CD4-positive, alpha-beta T cell treated with Interleukin-17A for 4 hours (primary cell): ENCODE measurements around the gene PIGR.

Experiments
- DNase-seq: peaks from one replicate; pipeline ENCODE4 v3.0.0-alpha.2; 2020; ENCODE audit warnings: mixed read lengths

The PIGR gene

DNA sequence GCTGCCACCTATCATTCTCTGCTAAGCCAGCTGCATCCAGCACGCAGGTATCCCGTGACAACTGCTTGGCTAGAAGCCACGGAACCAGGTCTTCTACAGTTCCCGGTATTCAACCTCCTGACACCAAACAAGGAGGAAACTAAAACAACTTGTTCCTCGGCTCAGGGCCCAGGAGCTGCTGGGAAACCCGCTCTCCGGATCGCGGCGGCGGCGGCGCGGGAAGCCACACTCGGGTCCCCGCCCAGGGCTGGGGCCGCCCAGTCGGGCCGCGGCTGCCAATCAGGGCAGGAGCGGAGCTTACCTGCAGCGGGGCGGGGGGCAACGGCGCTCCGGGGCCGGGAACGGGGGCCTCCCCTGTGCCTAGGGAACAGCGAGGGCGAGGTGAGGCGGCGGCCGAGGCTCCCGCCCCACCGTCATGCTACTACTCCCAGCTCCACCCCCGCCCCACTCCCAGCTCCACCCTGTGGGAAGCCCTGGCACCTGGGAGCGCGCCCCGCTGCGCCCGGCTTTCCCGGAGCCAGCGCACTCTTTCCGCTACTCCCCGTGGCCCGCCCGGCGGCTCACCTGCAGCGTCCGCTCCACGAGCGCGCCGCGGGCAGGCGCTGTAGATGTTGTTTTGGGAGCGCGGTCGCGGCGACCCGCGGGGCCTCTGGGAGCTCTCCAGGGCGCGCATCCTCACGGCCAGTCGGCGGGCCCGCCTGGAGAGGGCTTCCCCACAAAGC is 36.9 kb downstream of the PIGR start:
- DNase-seq, result peak; percentile 77

DNA sequence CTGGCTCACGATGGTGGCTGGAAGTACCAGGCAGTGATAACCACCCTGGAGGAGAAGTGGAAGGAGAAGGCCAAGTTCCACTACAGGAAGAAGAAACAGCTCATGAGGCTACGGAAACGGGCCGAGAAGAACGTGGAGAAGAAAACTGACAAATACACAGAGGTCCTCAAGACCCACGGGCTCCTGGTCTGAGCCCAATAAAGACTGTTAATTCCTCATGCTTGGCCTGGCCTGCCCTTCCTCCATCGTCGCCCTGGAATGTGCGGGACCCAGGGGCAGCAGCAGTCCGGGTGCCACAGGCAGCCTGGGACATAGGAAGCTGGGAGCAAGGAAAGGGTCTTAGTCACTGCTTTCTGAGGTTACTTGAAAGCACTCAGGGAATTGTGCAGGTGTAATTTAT is 38.2 kb downstream of the PIGR start:
- DNase-seq, result no peak

DNA sequence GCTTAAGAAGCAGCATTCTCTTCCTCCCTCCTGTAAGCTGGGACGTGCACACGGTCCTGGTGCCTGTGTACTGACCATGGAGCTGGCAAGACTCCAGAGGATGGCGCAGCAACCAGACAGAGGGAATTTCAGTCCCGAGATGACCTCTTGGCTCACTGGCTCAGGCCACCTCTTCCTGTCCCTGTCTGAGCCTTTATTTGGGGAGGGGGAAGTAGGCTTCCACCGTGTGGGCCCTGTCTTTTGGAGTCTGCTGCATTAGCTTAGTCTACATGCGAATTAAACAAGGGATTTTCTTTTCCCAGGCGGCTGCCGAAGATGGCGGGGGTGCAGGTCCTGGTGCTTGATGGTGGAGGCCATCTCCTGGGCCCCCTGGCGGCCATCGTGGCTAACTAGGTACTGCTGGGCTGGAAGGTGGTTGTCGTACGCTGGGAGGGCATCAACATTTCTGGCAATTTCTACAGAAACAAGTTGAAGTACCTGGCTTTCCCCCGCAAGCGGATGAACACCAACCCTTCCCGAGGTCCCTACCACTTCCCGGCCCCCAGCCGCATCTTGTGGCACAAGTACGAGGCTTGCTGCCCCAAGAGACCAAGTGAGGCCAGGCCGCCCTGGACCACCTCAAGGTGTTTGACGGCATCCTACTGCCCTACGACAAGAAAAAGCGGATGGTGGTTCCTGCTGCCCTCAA is 38.8 kb downstream of the PIGR start:
- no peak for DNase-seq

DNA sequence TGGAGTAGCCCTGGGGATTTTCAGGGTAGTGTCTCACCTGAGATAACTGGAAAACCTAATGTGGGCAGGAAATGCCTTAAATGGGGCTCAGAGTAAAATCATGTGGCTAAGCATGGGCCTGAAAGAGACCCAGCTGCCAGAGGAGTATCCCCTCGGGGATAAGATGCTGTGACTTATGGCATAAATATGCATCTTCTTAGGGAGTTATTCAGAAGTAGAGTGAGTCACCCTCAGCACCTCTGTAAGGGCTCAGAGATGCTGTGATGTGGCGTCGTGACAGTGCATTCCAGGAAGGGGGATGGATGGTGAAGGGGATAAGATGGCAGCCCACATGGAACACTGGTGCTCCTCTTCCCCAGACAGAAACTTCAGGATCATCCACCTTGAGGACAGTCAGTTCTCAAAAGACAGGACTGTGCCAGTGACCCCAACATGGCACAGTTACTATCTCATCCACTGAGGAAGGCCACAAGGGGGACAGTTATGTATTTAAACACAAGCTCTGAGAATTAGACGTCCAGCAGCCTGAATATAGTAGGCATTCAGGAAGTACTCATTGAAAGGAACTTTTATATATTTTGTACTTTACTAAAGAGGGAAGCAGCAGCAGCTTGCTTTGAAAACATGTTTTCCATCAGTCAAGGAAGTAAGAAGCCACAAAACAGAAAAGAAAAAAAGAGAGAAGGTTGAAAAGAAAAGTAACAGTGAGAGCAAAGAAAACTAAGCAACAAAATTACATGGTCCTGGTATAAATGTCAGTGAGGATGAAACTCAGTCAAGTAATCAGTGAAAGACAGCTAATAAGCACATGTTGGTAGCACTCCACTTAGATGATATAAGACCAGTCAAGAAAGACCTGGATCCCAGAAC is 40.7 kb downstream of the PIGR start:
- DNase-seq, result peak; percentile 64

DNA sequence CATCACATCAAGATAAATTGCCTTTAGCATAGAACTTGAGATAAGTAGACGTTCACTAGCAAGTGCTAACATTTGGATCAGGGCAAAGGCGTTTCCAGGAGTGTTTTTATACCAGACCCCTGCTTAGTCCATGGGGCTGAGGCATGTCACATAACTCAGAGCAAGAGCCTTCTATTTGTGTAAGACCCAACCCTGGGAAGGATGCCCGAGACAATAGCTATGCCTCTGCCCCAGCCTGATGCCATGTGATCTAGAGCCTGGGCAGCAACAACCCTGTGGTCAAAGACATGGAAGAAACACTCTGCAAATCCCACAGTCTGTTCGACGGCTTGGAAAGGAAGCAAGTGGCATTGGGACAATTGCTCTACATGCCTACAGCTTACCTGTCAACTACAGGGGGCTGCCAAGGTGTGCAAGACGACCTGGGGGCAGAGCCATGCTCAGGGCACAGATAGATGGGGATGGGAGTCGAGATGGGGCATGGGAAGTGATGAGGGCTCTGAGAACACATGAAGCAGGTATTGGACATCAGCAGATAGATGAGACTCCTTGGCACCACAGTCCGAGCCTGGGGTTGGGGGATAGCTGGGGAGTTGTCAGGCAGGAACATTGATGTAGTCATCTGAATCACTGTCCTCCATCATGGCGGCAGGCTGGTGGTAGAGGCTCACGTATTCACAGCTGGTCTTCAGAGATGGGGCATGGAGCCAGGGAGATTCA is 41.7 kb downstream of the PIGR start:
- no peak for DNase-seq

DNA sequence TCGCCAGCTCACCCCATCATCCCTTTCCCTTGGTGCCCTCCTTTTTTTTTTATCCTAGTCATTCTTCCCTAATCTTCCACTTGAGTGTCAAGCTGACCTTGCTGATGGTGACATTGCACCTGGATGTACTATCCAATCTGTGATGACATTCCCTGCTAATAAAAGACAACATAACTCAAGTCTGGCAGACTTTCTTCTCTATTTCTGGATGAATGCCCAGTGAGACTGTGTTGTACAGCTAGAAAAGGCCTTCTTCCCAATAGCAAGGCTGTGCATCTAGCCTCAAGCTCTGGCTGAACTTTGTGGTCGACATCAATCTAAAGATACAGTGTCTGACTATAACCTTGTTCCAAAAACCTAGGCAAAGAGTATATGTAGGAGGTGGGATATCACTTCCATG is 42.6 kb downstream of the PIGR start:
- DNase-seq, result no peak

DNA sequence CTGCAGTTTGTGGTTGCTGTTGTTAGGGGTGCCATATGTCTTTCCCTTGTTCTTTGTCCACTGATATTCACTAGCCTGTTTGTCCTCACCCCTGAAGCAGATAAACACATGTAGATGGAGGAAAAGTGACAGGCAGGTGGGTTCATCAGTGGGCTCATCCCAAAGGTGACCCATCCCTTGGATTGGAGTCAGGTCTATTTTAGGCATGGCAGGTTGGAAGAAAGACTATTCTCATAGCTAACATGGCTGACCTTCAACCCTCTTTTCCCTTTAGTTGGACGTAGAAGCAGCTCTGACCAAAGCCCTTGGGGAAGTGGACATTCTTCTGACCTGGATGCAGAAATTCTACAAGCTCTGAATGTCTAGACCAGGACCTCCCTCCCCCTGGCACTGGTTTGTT is 43.6 kb downstream of the PIGR start:
- no peak for DNase-seq

DNA sequence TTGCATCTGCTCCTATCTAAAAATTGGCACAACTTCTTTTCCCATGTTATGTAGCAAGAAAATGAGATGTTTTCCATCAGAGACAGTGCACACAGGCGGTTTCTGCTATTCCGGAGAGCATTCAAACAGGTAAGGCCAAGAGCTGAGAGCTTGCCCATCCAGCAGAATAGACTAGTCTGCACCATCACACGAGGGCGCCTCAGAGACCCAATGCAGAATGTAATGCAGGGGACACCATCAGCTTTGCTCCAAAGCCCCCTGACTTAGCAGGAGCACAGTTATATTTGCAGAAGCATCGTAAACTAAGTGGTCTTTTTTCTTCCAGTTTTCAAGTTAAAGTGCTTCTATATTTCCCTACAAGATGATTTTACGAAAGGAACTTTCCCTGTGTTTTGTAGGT is 44.3 kb downstream of the PIGR start:
- no peak for DNase-seq

DNA sequence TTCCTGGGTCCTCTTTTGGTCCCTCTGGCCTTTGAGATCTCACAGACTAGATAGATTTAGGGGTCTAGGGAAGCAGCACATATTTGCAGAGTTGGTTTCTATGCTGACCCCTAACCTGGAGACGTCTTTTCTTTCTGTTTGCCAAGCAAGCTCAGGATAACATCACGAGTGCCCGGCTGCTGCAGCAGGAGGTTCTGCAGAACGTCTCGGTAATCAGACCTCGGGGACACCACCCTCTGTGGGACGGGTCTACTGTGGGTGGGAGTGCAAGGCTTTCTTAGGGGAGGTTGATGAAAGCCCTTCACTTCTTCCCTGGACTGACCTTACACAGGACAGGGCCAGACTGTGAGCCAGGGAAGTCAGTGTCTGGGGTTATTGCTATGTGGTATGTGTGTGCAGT is 46.1 kb downstream of the PIGR start:
- DNase-seq, result no peak

DNA sequence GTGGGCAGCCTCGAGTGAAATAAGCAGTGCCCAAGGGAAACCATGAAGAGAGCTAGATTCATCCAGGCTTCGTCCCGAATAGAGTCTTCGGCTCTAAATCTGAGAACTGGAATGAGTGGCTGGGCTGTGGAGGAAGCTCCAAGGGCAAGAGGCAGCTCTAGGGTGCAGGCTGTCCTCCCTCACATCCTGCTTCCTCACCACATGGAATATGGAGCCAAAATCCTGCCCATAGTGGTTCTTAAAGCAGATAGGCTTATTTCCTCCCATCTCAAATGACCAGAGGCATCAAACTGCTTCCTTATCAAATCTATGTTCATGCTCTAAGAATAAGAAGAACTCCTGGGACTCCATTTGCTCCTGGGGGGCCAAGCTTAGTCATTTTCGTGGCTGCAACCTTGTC is 46.5 kb downstream of the PIGR start:
- no peak for DNase-seq

DNA sequence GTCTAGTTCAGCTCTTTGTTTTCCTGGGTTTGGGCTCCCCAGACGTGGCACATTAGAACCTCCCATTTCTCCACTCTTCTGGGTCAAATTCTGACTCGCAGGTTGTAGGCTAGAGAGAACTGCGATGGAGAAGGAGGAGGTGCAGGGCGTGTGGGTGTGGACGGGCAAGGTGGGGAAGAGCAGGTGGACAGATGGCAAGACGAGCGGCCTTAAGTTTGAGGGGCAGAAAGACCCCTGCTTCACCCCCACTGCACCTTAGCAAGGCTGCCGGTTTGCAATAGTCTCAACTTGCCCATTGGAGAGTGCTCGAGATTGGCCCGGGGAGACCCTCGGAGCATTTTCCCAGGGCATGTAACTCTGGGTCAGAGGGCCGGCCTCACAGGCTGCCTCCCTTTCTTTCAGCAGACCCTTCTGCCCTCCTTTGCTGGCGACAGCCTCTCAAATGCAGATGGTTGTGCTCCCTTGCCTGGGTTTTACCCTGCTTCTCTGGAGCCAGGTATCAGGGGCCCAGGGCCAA is 47.3 kb downstream of the PIGR start:
- DNase-seq, result no peak

DNA sequence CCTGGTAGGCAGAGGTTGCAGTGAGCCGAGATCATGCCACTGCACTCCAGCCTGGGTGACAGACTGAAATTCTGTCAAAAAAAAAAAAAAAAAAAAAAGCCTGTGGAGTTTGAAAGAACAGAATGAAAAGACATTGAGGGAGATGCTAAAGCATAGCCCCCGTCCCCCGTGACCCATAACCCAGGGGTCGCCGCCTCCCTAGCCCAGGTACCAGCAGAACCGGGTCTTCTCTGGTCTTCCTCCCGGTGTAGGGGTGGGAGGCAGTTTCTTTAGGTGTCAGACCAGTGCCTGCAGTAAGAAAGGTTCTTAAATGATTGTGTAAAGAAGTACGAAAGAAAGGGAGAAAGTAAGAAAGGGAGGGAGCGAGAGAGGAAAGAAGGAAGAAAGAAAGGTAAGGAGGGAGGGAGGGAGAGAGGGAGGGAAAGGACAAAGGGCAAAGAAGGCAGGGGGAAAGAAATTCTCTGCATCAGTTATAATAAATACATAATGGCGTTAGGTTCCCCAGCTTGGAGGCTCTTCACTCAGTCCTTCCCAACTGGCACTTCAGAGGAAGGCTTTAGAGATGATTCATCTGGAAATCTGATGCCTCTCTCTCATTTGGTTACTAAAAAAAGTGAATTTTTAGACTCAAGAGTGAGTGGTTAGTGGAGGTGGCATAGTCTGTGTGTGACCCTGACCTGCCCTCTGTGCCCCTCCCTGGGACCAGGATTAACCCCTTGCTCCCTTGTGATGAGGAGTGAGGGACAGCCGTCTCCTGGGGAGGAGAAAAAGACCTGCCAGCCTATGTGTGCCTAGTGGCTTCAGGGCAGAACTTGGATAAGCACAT is 48.0 kb downstream of the PIGR start:
- no peak for DNase-seq

DNA sequence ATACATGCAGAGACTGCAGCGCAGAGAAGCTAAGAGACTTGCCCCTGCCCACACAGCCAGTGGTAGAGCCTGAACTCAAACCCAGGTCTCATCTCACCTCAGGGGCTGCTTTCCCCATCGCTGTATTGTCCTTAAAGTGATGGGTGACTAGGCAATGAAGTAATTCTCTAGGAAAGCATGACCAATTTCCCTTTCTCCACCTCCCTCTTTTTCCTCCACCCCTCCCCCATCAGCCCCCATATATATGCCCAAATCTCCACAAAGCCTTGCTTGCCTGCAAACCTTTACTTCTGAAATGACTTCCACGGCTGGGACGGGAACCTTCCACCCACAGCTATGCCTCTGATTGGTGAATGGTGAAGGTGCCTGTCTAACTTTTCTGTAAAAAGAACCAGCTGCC is 49.1 kb downstream of the PIGR start, which contains the start of gene IL24:
Gene IL24 (plus strand): TSS at position 269 of the 400 bp plus-strand sequence. CDS start 390 bp downstream, outside the sequence.
- DNase-seq, result no peak

DNA sequence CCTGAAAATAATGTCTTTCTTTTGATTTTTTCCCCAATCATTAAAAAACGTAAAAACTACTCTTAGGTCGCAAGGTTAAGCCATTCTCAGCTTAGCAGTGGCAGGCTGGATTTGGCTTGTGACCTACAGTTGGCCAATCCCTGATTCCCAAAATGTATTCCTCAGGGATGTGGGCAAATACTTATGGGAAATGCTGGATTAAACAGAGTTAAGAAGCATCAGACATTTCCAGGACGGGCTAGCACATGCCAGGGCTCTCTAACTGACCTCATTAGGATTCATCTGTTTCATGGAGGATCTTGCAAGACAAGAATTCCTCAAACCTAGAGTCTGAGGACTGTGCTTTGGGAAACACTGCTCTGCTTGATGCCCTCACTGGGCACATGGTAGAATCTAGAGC is 50.0 kb downstream of the PIGR start:
- no peak for DNase-seq

DNA sequence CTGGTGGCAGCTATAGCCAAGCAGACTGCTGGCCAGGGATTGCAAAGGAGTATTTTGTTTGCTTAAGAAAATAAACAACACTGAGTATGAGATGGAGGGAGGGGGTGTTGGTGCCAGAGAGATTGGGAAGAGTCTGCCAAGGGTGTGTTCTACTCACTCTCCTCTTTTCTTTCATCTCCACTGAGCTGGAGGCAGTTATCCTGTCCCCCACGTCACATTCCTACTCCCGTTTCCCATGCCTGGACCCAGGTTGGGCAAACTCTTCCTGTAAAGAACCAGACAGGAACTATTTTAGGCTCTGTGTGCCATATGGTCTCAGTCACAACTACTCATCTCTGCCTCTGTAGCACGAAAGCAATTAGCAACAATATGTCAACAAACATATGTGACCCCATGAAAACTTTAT is 50.4 kb downstream of the PIGR start:
- DNase-seq, result no peak

DNA sequence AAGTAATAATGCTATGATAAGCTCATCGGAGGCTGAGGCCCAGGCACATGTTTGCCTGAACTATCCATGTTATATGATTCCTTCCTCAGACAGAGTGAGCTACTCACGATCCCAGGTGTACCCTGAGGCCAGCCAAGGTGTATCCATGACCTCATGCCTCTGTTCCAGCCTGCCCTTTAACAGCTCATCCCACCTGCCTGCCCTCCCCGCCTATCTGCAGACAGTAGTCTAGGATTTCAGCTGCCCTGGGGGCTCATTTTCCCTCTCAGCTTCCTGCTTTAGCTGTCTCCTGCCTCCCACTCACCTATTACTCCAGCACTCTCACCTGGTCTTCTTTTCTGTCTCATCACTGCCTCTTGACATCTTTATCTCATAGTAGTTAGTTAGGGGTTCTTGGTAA is 50.9 kb downstream of the PIGR start:
- no peak for DNase-seq

DNA sequence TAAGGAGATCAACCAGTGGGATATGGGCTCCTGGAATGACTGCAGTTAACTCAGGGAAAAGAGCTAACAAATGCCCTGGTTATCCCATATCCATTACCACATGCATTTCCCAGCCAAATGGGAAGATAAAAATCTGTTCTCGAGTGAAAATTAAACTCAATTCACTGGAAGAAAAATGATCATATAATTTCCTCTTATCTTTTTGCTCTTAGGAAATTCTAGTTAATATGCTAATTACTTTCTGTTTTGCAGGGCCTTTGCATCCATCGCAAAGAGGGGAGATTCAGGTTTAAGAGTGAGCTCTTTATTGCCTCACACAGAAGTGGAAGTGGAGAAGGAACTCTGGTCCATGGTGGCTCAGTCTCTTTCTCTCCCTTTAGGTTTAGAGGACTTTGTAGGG is 52.9 kb downstream of the PIGR start:
- DNase-seq, result no peak

DNA sequence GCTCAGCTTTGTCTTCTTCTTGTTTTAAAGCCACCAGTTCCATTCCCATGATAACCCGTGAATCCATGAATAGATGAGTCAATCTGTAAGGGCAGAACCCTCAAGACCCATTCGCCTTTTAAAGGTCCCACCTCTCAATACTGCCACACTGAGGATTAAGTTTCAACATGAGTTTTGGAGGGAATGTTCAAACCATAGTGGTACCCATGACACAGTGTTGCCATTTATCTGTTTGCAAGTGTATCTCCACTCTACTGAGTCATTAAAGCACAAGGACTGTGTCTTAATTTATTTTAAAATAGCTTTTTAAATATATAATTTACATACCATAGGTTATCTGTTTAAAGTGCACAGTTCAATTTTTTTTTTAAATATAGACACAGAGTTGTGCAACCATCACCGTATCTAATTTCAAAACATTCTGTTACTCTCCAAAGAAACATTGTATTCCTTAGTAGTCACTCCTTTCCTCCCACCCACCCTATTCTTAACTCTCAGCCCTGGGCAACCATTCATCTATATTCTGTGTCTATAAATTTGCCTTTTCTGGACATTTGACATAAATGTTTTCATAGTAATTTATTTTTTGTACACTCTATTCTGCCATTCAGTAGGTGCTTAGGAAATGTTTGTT is 53.8 kb downstream of the PIGR start:
- DNase-seq, result no peak

DNA sequence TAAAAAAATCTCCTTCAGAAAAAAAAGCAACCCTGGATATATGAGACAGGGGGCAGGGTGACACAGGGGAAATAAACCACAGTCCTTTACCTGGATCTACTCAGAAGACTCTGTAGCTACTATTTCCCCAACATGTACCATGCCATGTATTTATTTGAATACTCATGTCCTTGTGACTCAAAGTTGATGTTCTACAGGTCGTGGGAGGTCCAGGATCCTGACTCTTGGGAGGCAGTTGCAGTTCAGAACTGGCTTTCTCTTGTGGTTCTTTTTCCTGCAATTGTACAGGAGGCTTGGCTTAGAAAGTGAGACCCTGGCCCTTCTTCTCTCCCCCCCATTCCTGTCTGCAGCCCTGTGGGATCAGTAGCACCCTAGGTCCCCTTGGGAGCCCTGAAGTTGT is 54.9 kb downstream of the PIGR start:
- no peak for DNase-seq

DNA sequence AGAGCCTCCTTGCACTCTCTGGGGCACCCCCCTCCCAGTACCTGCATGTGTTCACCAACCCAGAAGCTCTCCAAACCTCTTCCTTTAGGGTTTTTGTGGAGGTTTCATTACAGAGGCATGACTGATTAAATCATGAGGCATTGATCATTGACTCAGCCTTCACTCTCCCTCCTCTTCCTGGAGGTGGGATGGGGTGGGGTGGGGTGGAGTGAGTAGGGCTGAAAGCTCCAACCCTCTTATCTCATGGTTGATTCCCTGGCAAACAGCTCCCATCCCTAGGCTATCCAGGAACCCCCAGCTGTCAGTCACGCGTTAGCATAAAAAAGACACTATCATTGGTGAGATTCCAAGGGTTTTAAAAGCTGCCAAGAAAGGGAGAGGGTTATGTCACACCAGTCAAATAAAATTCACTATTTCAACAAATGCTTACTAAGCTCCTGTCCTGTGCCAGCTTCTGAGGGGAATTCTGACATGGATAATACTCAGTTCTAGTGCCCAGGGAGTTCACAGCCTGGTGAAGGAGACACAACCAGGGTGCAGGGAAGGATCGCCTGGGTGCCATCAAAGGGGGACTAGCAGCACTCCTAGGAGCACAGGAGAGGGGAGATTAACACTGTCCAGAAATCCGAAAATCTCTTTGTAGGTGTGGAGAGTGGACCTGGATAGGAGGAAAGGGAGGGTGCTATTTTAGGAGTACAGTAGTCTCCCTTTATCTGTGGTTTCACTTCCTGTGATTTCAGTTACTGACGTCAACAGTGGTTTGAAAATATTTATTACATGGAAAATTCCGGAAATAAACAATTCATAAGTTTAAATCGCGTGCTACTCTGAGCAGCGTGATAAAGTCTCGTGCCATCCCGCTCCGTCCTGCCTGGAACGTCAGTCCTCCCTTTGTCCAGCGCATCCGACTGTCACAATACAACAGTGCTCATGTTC is 55.9 kb downstream of the PIGR start:
- no peak for DNase-seq
